Endothelial cell of umbilical vein (primary cell): ENCODE results near the gene ZDHHC22. TPM values are rescaled to one million over a fixed set of nuclear protein-coding genes. Genes with fewer than 3 reads are reported as not detected.

Source experiments
- BruUV-seq: library from RNA; stranded (reverse); fragments of 400-500 nt; replicated peaks from 2 replicates; lab custom pipeline; 2021; lab: Mats Ljungman, UMichigan
- CTCF ChIA-PET: fragments of 300-600, 350-600 bp; sonication (Branson Sonifier 250); formaldehyde crosslinking; loops from one replicate; lab custom pipeline; 2021; ENCODE audit warnings: antibody characterized with exemption, inconsistent platforms; lab: Charles Lee
- POLR2A ChIA-PET: fragments of 300-600, 350-600 bp; sonication (Branson Sonifier 250); formaldehyde crosslinking; loops from one replicate; lab custom pipeline; 2021; ENCODE audit warnings: antibody characterized with exemption, inconsistent platforms; lab: Charles Lee
- DNase-seq: peaks from one replicate; pipeline ENCODE4 v3.0.0-alpha.2; 2011; ENCODE audit warnings: low read depth, low spot score
- FAIRE-seq: peaks from 2 replicates; lab custom pipeline; 2011; peaks lifted over from hg19 to GRCh38; lab: Jason Lieb, UNC
- H2AFZ ChIP-seq: 2 replicates; pipeline ENCODE4 v1.6.0; 2012; ENCODE audit warnings: low read depth, low read length, control low read depth, inconsistent platforms
- H3K27ac ChIP-seq: 2 replicates; pipeline ENCODE4 v1.5.1; 2011; ENCODE audit warnings: low read depth, mild to moderate bottlenecking, control low read depth, low read length, moderate library complexity; ENCODE audit not compliant: insufficient read depth
- H3K27me3 ChIP-seq, 2 experiments: 2 replicates each; pipeline versions ENCODE4 v1.6.0 to v1.6.1; 2011; ENCODE audit warnings: low read length in 2 of 2, mixed read lengths in 1 of 2; ENCODE audit not compliant: control insufficient read depth in 2 of 2, insufficient read depth in 2 of 2
- H3K36me3 ChIP-seq, 2 experiments: 2 replicates in 1 of 2; 3 replicates in 1 of 2; pipeline ENCODE4 v1.5.1; 2011; ENCODE audit warnings: low read length in 2 of 2, mild to moderate bottlenecking in 1 of 2, moderate library complexity in 1 of 2; ENCODE audit not compliant: control insufficient read depth in 2 of 2, insufficient read depth in 2 of 2; ENCODE audit errors: extremely low read depth in 1 of 2
- H3K4me1 ChIP-seq: 3 replicates; pipeline ENCODE4 v1.5.1; 2011; ENCODE audit warnings: mild to moderate bottlenecking, low read length; ENCODE audit not compliant: control insufficient read depth, insufficient read depth; ENCODE audit errors: extremely low read depth
- H3K4me2 ChIP-seq: 2 replicates; pipeline ENCODE4 v1.6.1; 2011; ENCODE audit warnings: low read length, control low read depth, mixed read lengths; ENCODE audit not compliant: insufficient read depth
- H3K4me3 ChIP-seq, 3 experiments: fragments of 200-600 bp in 1 of 3; sonication (generic), shearing (Covaris generic) in 1 of 3; replicated peaks in 1 of 3; 2 replicates each; pipeline ENCODE4 v1.5.1; 2011 to 2016; ENCODE audit warnings: control low read depth in 3 of 3, low read length in 3 of 3, mild to moderate bottlenecking in 2 of 3, inconsistent platforms in 1 of 3, low read depth in 1 of 3, moderate library complexity in 1 of 3; ENCODE audit not compliant: insufficient read depth in 1 of 3
- H3K79me2 ChIP-seq: 2 replicates; pipeline ENCODE4 v1.6.0; 2012; ENCODE audit warnings: low read length, inconsistent platforms; ENCODE audit not compliant: control insufficient read depth, insufficient read depth
- H3K9ac ChIP-seq: replicated peaks from 2 replicates; pipeline ENCODE3; 2011; ENCODE audit warnings: low read length, control low read depth; ENCODE audit not compliant: insufficient read depth; ENCODE audit errors: extremely low read depth
- H3K9me1 ChIP-seq: replicated peaks from 3 replicates; pipeline ENCODE4 v1.6.0; 2011; ENCODE audit warnings: mild to moderate bottlenecking, low read length; ENCODE audit not compliant: control insufficient read depth, insufficient read depth; ENCODE audit errors: extremely low read depth
- H3K9me3 ChIP-seq: replicated peaks from 2 replicates; pipeline ENCODE4 v1.5.1; 2012; ENCODE audit warnings: low read length, inconsistent platforms; ENCODE audit not compliant: control insufficient read depth, insufficient read depth
- H4K20me1 ChIP-seq: replicated peaks from 2 replicates; pipeline ENCODE3; 2011; ENCODE audit warnings: mild to moderate bottlenecking, low read length; ENCODE audit not compliant: control insufficient read depth, insufficient read depth; ENCODE audit errors: extremely low read depth
- EZH2 ChIP-seq: IDR thresholded peaks from 2 replicates; pipeline ENCODE4 v1.6.1; 2012; ENCODE audit warnings: borderline replicate concordance, low read depth, mild to moderate bottlenecking, moderate library complexity, low read length, inconsistent platforms; ENCODE audit not compliant: severe bottlenecking
- FOS ChIP-seq: IDR thresholded peaks from 2 replicates; pipeline ENCODE4 v1.6.1; 2011; ENCODE audit warnings: mild to moderate bottlenecking, low read length, moderate library complexity, borderline replicate concordance; ENCODE audit not compliant: insufficient read depth
- GATA2 ChIP-seq: IDR thresholded peaks from 2 replicates; pipeline ENCODE4 v1.7.0; 2011; ENCODE audit warnings: low read depth, mild to moderate bottlenecking, moderate library complexity, mixed read lengths, low read length; ENCODE audit not compliant: insufficient read length, insufficient read depth
- MYC ChIP-seq: IDR thresholded peaks from one replicate; pipeline ENCODE4 v1.6.1; 2011; ENCODE audit warnings: mild to moderate bottlenecking, low read depth, low read length
- POLR2A ChIP-seq: IDR thresholded peaks from 2 replicates; pipeline ENCODE4 v1.6.1; 2012; ENCODE audit warnings: low read depth, mild to moderate bottlenecking, control low read depth, low read length
- POLR2AphosphoS5 ChIP-seq: IDR thresholded peaks from 2 replicates; pipeline ENCODE4 v1.6.1; 2012; ENCODE audit warnings: low read depth, mild to moderate bottlenecking, control low read depth, low read length, moderate library complexity; ENCODE audit not compliant: insufficient read depth
- dilution Hi-C: fragments of 300-500 bp; cut with MboI; formaldehyde crosslinking; loops from one replicate; pipeline ENCODE4 v1.15.0; 2019; ENCODE audit warnings: low sequenced_read_pairs; ENCODE audit not compliant: extremely low pct_ligation_motif_present
- intact Hi-C: fragments of 100-400 bp; cut with micrococcal nuclease; formaldehyde crosslinking; loops from one replicate; pipeline ENCODE4 v1.10.0; 2022
- polyA plus RNA-seq, 4 experiments: library from polyadenylated mRNA; depleted of rRNA in 3 of 4; stranded (reverse) in 3 of 4; unstranded in 1 of 4; fragments of >200 nt; gene quantifications; 2 replicates each; pipeline versions ENCODE4 v1.2.1 to v1.2.3, GENCODE V29; 2011 to 2012; ENCODE audit warnings: missing spikeins in 1 of 4
- total RNA-seq: library from RNA; stranded (reverse); gene quantifications from 2 replicates; pipeline ENCODE4 v1.2.3, GENCODE V29; 2021

ZDHHC22 gene
- total and polyA plus RNA-seq, 2 donors (not counting 3 experiments of a cell fraction or from before 2014, with no cell fraction given): 0.03 to 0.24 TPM

- Histone ChIP-seq H3K4me3 (no peak overlapping the region), H3K36me3 (no peaks in the 10 kb centered on the region), H3K4me1 (peaks cover 13% of the 10 kb centered on the region), H3K9me3 (no peaks in the 10 kb centered on the region), H3K9me1 (no peaks in the 10 kb centered on the region), H3K79me2 (no peaks in the 10 kb centered on the region), H2AFZ (no peak overlapping the region), H3K4me2 (no peak overlapping the region), H3K9ac (no peak overlapping the region), H3K27ac (no peak overlapping the region), H3K27me3 (peaks cover 68 to 76% of the 10 kb centered on the region in 2 experiments), H4K20me1 (no peaks in the 10 kb centered on the region)
- FAIRE-seq: no peak
- TF ChIP-seq POLR2AphosphoS5: no peak
- TF ChIP-seq GATA2: no peak
- TF ChIP-seq FOS: no peak
- no peak for TF ChIP-seq EZH2
- TF ChIP-seq POLR2A: no peak
- no peak for TF ChIP-seq MYC
- dilution Hi-C loops: no loop called here
- BruUV-seq: no TSS peak
- intact Hi-C loops: no loop called here
- DNase-seq: no peak
- POLR2A ChIA-PET: no interaction called here
- CTCF ChIA-PET: interaction anchor here (0.9 to 2.7 kb wide), 5 partner anchors 9 to 270 kb away, joined by 4 to 20 read pairs (median 8); no protein-coding TSS in a partner anchor
These were observed 1.5 kb upstream of the ZDHHC22 start for GRCh38 chr14:77143071-77143470.

- H4K20me1 ChIP-seq: no peaks in the 10 kb centered on the region
- H3K27ac ChIP-seq: no peak overlapping the region
- H3K9ac ChIP-seq: no peak overlapping the region
- intact Hi-C loops: no loop called here
- H3K4me1 ChIP-seq: peaks cover 13% of the 10 kb centered on the region
- no peaks in the 10 kb centered on the region for H3K36me3 ChIP-seq
- peaks cover 66 to 73% of the 10 kb centered on the region in 2 experiments for H3K27me3 ChIP-seq
- H3K79me2 ChIP-seq: no peaks in the 10 kb centered on the region
- dilution Hi-C loops: no loop called here
- H3K9me1 ChIP-seq: no peaks in the 10 kb centered on the region
- BruUV-seq: no TSS peak
- FAIRE-seq (no peak), DNase-seq (no peak)
- H3K4me2 ChIP-seq: no peak overlapping the region
- TF ChIP-seq FOS: no peak
- POLR2A ChIA-PET: no interaction called here
- no peak overlapping the region for H2AFZ ChIP-seq
- H3K4me3 ChIP-seq: no peak overlapping the region
- no peaks in the 10 kb centered on the region for H3K9me3 ChIP-seq
- CTCF ChIA-PET: interaction anchor here (0.9 to 2.7 kb wide), 6 partner anchors 8 to 269 kb away, joined by 3 to 20 read pairs (median 6); no protein-coding TSS in a partner anchor
These were observed 612 bp upstream of the ZDHHC22 start for GRCh38 chr14:77142005-77142800.
